ENCODE measurements around the gene HOXD12.
A peak's percentile ranks its signal among the peaks of the same experiment; 100 is the strongest.

The HOXD12 gene

GRCh38 chr2:176098366-176099158, 1.0 kb upstream of the HOXD12 start:
- WGBS, 2 donors (ENCODE audit: extremely low coverage in 2 of 2, insufficient read length in 2 of 2, insufficient replicate concordance in 1 of 2), result no CpG with 5 or more reads among the region's 35 CpGs
- DNase-seq (ENCODE audit: low spot score), result no peak
- no peaks in the 10 kb centered on the region for H3K4me1 ChIP-seq (ENCODE audit: control insufficient read depth in 2 of 2, insufficient read depth in 1 of 2, low read depth in 1 of 2, low read length in 2 of 2)

GRCh38 chr2:176099159-176099727, 352 bp upstream of the HOXD12 start:
- no peak overlapping the region for H3K9ac ChIP-seq (ENCODE audit: low read depth, low read length, poor library complexity)
- DNase-seq (ENCODE audit: low spot score), result no peak

More at GRCh38 chr2:176098366-176099158, 1.0 kb upstream of the HOXD12 start:
- peaks cover 7 to 8% of the 10 kb centered on the region in 2 donors for H3K9me3 ChIP-seq (replicated peaks in 1 of 2; ENCODE audit: control insufficient read depth in 2 of 2, insufficient read depth in 1 of 2, low read depth in 1 of 2, low read length in 2 of 2)
- H3K27ac ChIP-seq (replicated peaks; ENCODE audit: low read length), result no peak overlapping the region
- no peak overlapping the region for H3K18ac ChIP-seq (ENCODE audit: low read length)
- no peak overlapping the region for H2BK120ac ChIP-seq (ENCODE audit: low read depth, low read length)
- no peak overlapping the region for H3K9ac ChIP-seq (ENCODE audit: low read depth, low read length, poor library complexity)
- no peak overlapping the region for H2BK5ac ChIP-seq (ENCODE audit: low read length)
- H3K14ac ChIP-seq (ENCODE audit: low read length), result no peak overlapping the region
- no peak overlapping the region for H3K4ac ChIP-seq (ENCODE audit: low read length)
- no peak overlapping the region for H2BK12ac ChIP-seq (ENCODE audit: low read length)
- H4K8ac ChIP-seq (ENCODE audit: low read depth, low read length), result no peak overlapping the region
- peak overlapping the region; percentile 7 for H2AFZ ChIP-seq (ENCODE audit: low read length)
- no peak overlapping the region for H3K23ac ChIP-seq (ENCODE audit: low read depth, low read length, poor library complexity)
- no peak overlapping the region for H2AK5ac ChIP-seq (ENCODE audit: low read depth, low read length)
- H2BK15ac ChIP-seq (ENCODE audit: low read length), result no peak overlapping the region
- no peak overlapping the region for H4K91ac ChIP-seq (ENCODE audit: low read depth, low read length, poor library complexity)
- no peaks in the 10 kb centered on the region for H3K79me1 ChIP-seq (ENCODE audit: low read depth, low read length)
- H3K36me3 ChIP-seq (replicated peaks in 1 of 2; ENCODE audit: control insufficient read depth in 2 of 2, insufficient read depth in 2 of 2, low read length in 2 of 2), result no peaks in the 10 kb centered on the region
- H3K27me3 ChIP-seq (ENCODE audit: control insufficient read depth in 3 of 3, insufficient read depth in 3 of 3, low read depth in 1 of 3, low read length in 3 of 3), result peaks cover 66 to 100% (median 93%) of the 10 kb centered on the region in 3 experiments
- H3K4me2 ChIP-seq (ENCODE audit: insufficient read depth, low read length, poor library complexity, severe bottlenecking), result no peak overlapping the region
- H3K4me3 ChIP-seq (ENCODE audit: low read length in 2 of 2), result no peak overlapping the region

GRCh38 chr2:176100547-176101140, 1.0 kb downstream of the HOXD12 start:
- Histone ChIP-seq H2BK120ac (ENCODE audit: low read depth, low read length) (no peak overlapping the region), H3K18ac (ENCODE audit: low read length) (no peak overlapping the region), H2BK5ac (ENCODE audit: low read length) (no peak overlapping the region), H2BK12ac (ENCODE audit: low read length) (no peak overlapping the region), H3K79me1 (ENCODE audit: low read depth, low read length) (no peaks in the 10 kb centered on the region), H3K4ac (ENCODE audit: low read length) (no peak overlapping the region), H3K36me3 (replicated peaks in 1 of 2; ENCODE audit: control insufficient read depth in 2 of 2, insufficient read depth in 2 of 2, low read length in 2 of 2) (no peaks in the 10 kb centered on the region), H3K9ac (ENCODE audit: low read depth, low read length, poor library complexity) (no peak overlapping the region), H3K27ac (replicated peaks; ENCODE audit: low read length) (no peak overlapping the region), H3K27me3 (ENCODE audit: control insufficient read depth in 3 of 3, insufficient read depth in 3 of 3, low read depth in 1 of 3, low read length in 3 of 3) (peaks cover 81 to 100% (median 96%) of the 10 kb centered on the region in 3 experiments), H2BK15ac (ENCODE audit: low read length) (no peak overlapping the region), H3K4me3 (ENCODE audit: low read length in 2 of 2) (no peak overlapping the region), H2AK5ac (ENCODE audit: low read depth, low read length) (no peak overlapping the region), H4K8ac (ENCODE audit: low read depth, low read length) (no peak overlapping the region), H3K4me1 (ENCODE audit: control insufficient read depth in 2 of 2, insufficient read depth in 1 of 2, low read depth in 1 of 2, low read length in 2 of 2) (no peaks in the 10 kb centered on the region), H2AFZ (ENCODE audit: low read length) (no peak overlapping the region), H3K23ac (ENCODE audit: low read depth, low read length, poor library complexity) (no peak overlapping the region), H4K91ac (ENCODE audit: low read depth, low read length, poor library complexity) (no peak overlapping the region), H3K9me3 (replicated peaks in 1 of 2; ENCODE audit: control insufficient read depth in 2 of 2, insufficient read depth in 1 of 2, low read depth in 1 of 2, low read length in 2 of 2) (peaks cover 7 to 8% of the 10 kb centered on the region in 2 donors), H3K4me2 (ENCODE audit: insufficient read depth, low read length, poor library complexity, severe bottlenecking) (no peak overlapping the region), H3K14ac (ENCODE audit: low read length) (no peak overlapping the region)
- WGBS, 2 donors (ENCODE audit: extremely low coverage in 2 of 2, insufficient read length in 2 of 2, insufficient replicate concordance in 1 of 2), result no CpG with 5 or more reads among the region's 28 CpGs
- DNase-seq (ENCODE audit: low spot score), result no peak

More at GRCh38 chr2:176099159-176099727, 352 bp upstream of the HOXD12 start:
- Histone ChIP-seq H3K4me3 (ENCODE audit: low read length in 2 of 2) (no peak overlapping the region), H3K4me1 (ENCODE audit: control insufficient read depth in 2 of 2, insufficient read depth in 1 of 2, low read depth in 1 of 2, low read length in 2 of 2) (no peaks in the 10 kb centered on the region), H3K27me3 (ENCODE audit: control insufficient read depth in 3 of 3, insufficient read depth in 3 of 3, low read depth in 1 of 3, low read length in 3 of 3) (peaks cover 69 to 100% (median 93%) of the 10 kb centered on the region in 3 experiments), H4K91ac (ENCODE audit: low read depth, low read length, poor library complexity) (no peak overlapping the region), H3K4ac (ENCODE audit: low read length) (no peak overlapping the region), H2BK15ac (ENCODE audit: low read length) (no peak overlapping the region), H2BK120ac (ENCODE audit: low read depth, low read length) (no peak overlapping the region), H4K8ac (ENCODE audit: low read depth, low read length) (no peak overlapping the region), H2BK12ac (ENCODE audit: low read length) (no peak overlapping the region), H3K4me2 (ENCODE audit: insufficient read depth, low read length, poor library complexity, severe bottlenecking) (no peak overlapping the region), H3K27ac (replicated peaks; ENCODE audit: low read length) (no peak overlapping the region), H3K23ac (ENCODE audit: low read depth, low read length, poor library complexity) (no peak overlapping the region), H3K36me3 (replicated peaks in 1 of 2; ENCODE audit: control insufficient read depth in 2 of 2, insufficient read depth in 2 of 2, low read length in 2 of 2) (no peaks in the 10 kb centered on the region), H3K14ac (ENCODE audit: low read length) (no peak overlapping the region), H3K9me3 (replicated peaks in 1 of 2; ENCODE audit: control insufficient read depth in 2 of 2, insufficient read depth in 1 of 2, low read depth in 1 of 2, low read length in 2 of 2) (peaks cover 7 to 8% of the 10 kb centered on the region in 2 donors), H3K79me1 (ENCODE audit: low read depth, low read length) (no peaks in the 10 kb centered on the region), H2AK5ac (ENCODE audit: low read depth, low read length) (no peak overlapping the region), H2AFZ (ENCODE audit: low read length) (no peak overlapping the region), H2BK5ac (ENCODE audit: low read length) (no peak overlapping the region), H3K18ac (ENCODE audit: low read length) (no peak overlapping the region)
- no CpG with 5 or more reads among the region's 30 CpGs for WGBS, 2 donors (ENCODE audit: extremely low coverage in 2 of 2, insufficient read length in 2 of 2, insufficient replicate concordance in 1 of 2)

- Histone ChIP-seq H3K9me3 (replicated peaks in 1 of 2; ENCODE audit: control insufficient read depth in 2 of 2, insufficient read depth in 1 of 2, low read depth in 1 of 2, low read length in 2 of 2) (peaks cover 7 to 9% of the 10 kb centered on the region in 2 donors), H2BK12ac (ENCODE audit: low read length) (no peak overlapping the region), H2BK5ac (ENCODE audit: low read length) (no peak overlapping the region), H3K14ac (ENCODE audit: low read length) (no peak overlapping the region), H4K91ac (ENCODE audit: low read depth, low read length, poor library complexity) (no peak overlapping the region), H3K4me2 (ENCODE audit: insufficient read depth, low read length, poor library complexity, severe bottlenecking) (no peak overlapping the region), H2BK120ac (ENCODE audit: low read depth, low read length) (no peak overlapping the region), H2BK15ac (ENCODE audit: low read length) (no peak overlapping the region), H3K27me3 (ENCODE audit: control insufficient read depth in 3 of 3, insufficient read depth in 3 of 3, low read depth in 1 of 3, low read length in 3 of 3) (peaks cover 87 to 100% (median 99%) of the 10 kb centered on the region in 3 experiments), H4K8ac (ENCODE audit: low read depth, low read length) (no peak overlapping the region), H3K4me1 (ENCODE audit: control insufficient read depth in 2 of 2, insufficient read depth in 1 of 2, low read depth in 1 of 2, low read length in 2 of 2) (no peaks in the 10 kb centered on the region), H3K4me3 (ENCODE audit: low read length in 2 of 2) (no peak overlapping the region), H2AFZ (ENCODE audit: low read length) (no peak overlapping the region), H3K9ac (ENCODE audit: low read depth, low read length, poor library complexity) (no peak overlapping the region), H2AK5ac (ENCODE audit: low read depth, low read length) (no peak overlapping the region), H3K79me1 (ENCODE audit: low read depth, low read length) (no peaks in the 10 kb centered on the region), H3K27ac (replicated peaks; ENCODE audit: low read length) (no peak overlapping the region), H3K18ac (ENCODE audit: low read length) (no peak overlapping the region), H3K36me3 (replicated peaks in 1 of 2; ENCODE audit: control insufficient read depth in 2 of 2, insufficient read depth in 2 of 2, low read length in 2 of 2) (no peaks in the 10 kb centered on the region), H3K4ac (ENCODE audit: low read length) (no peak overlapping the region), H3K23ac (ENCODE audit: low read depth, low read length, poor library complexity) (no peak overlapping the region)
- no peak for DNase-seq (ENCODE audit: low spot score)
- WGBS, 2 donors (ENCODE audit: extremely low coverage in 2 of 2, insufficient read length in 2 of 2, insufficient replicate concordance in 1 of 2), result no CpG with 5 or more reads among the region's 2 CpGs
Observed at GRCh38 chr2:176101216-176101830, 1.7 kb downstream of the HOXD12 start.
